HG02943 (cell line): ENCODE data around the gene BCAS3.

Experiments used
- ATAC-seq: cut with Tn5 transposase; IDR thresholded peaks from one replicate; pipeline ENCODE4 v1.9.1; 2021; ENCODE audit warnings: mild to moderate bottlenecking, low read depth, moderate library complexity; ENCODE audit not compliant: unreplicated experiment

BCAS3 gene

GRCh38 chr17:61047515-61047914 lies 369.9 kb downstream of the BCAS3 start:
- ATAC-seq, result no peak

DNA sequence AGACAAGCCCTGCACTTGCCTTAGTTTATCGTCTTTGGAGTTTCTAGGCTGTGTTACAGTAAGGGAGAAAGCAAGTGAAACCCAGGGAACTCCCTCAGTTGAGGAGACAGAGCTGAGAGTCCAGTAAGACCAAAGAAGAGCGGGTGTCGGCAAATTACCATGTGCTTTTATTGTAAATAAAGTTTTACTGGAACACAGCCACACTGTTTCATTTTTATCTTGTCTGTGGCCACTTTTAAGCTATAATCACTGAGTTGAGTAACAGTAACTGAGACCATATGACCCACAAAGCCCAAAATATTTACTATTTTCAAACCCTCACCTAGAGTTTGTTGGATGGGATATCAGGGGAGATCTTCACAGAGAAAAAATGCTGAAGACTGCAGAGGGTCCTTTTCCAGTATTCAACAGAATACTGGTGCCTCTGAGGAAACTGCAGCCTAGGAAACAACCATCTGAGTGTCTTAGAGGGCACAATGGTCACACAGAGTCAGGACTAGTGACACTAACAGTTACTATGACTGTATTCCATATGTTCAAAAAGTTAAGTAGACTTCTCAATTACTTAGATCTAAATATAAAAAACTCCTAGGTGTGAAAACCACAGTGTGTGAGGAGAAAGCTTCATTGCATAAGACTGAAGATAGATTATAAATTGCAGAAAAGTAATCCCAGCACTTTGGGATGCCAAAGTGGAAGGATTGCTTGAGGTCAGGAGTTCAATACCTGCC lies 370.9 kb downstream of the BCAS3 start:
- ATAC-seq, result no peak

DNA sequence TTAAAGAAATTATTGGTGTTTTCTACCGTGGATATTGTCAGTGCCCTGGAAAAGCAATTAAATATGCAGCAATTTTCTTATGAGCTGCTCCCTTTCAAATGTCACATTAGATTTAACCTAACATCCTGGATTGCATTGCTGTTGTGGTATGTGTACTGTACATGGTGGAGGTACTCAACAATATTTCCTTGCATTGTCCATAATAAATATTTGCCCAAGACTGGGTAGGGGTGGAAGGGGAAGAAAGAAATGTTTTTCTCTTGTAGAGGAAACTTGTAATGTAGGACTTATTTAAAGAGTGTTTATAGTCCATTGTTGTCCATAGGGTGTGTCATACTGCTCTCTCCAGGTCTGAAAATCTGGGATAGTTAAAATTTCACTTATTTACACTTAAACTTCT lies 375.8 kb downstream of the BCAS3 start:
- no peak for ATAC-seq

- no peak for ATAC-seq
Observed at GRCh38 chr17:61054436-61054835, 376.8 kb downstream of the BCAS3 start.

DNA sequence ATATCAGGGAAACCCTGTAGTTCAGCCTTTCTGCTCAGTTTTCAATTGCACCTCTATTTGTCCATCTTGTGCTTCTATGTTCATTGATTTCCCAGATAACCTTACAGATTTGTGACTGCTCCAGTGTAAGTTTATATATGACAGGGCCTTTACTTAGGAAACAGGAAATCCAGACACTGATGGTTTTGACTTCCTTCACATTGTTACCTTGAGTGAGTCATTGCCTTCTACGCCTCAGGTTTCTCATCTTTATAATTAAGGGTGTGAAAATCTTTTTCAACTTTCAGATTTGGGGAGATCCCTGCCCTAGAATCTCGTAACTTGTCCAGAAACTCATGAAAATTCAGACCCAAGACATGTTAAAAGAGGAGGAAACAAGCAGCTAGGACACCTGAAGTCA lies 379.6 kb downstream of the BCAS3 start:
- ATAC-seq, result no peak

DNA sequence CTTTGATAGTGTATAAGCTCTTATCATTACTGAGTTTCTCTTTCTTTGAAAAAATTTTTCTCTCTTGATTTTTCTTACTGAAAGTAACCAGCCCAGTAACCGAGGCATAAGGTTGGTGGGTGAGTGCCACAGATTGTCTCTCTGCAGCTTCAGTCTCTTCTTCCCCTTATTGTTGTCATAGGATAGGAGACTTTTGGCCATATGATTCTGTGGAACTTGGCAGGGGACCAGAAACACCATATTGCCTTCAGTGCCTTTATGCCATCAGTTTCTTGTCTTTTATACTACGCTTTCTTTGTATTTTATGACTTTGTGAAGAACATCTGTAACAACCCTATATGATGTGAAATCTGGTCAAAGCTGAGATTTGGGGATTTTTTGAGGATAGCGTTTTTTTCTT lies 380.4 kb downstream of the BCAS3 start:
- no peak for ATAC-seq

DNA sequence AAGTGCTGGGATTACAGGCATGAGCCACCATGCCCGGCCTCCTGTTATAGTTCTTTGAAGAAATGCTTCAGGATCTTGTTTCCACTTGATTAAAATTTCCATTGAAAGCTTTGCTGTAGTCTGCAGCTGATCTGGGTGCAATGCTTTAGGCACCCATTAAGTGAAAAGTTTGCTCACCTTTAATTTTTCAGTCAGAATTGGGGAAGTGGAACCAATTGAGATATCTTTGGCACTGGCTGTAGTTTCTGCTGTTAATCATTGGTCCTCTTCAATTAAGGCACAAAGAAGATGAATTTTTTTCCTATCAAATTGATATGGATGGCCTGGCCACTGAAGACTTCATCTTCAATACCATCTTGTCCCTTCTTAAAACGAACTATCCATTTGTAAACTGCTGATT lies 385.9 kb downstream of the BCAS3 start:
- no peak for ATAC-seq

DNA sequence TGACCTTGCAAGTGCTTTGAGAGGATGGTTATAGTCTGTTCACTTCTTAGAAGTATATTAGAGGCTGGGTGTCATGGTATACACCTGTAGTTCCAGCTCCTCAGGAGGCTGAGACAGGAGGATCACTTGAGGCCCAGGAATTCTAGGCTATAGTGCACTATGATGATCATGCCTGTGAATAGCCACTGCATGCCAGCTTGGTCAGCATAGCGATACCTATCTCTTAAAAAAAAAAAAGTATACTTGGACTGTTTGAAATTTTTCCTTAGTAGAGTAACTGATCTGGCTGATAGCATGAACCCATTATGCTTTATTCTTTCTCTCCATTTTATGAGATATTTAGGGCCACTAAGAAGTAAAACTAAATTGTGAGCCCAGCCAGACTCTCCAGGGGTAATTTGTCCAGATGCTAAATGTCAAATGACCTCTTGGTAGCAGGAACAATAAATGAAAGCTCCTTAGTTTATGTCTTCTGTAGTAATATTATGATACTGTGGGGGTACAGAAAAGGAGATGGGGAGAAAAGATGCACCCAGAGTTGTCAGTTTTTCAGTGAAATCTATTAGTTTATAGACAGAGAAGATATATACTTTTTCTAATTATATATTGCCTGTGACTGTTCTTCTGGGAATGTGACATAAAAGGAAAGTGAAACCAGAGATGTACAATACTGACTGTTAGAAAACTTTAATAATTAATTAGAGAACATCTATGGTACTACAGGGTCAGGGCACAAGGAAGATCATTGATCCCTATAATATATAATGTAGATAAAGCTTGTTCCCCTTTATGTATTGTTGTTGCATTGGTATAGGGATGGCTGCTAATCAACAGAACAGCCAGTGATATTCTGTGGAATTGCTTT lies 386.7 kb downstream of the BCAS3 start:
- ATAC-seq, result no peak

DNA sequence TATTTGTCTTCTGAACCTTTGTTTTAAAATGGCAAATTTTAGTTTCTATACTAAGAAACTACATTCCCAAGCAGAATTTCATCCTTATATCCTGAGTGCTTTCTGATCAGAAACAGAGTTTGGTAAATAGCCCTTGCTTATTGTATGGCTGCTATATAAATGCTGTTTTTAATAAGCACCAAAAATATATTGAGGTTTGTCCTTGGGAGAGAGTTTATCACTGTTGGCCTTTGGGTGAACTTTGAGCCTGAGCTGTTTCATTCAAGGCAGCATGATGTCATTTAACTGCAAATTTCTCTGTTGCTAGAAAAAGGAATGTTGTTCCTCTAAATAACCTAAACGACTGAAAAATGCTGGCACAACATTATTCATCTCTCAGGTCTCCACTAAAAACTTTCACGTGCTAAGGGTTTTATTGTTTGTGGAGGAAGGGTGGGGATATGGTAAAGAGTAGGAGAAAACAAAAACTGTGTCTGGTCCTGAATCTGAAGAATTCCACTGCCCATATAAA lies 387.7 kb downstream of the BCAS3 start:
- ATAC-seq, result no peak

GRCh38 chr17:61066062-61066461 lies 388.4 kb downstream of the BCAS3 start:
- ATAC-seq, result no peak

- no peak for ATAC-seq
Observed at GRCh38 chr17:61070649-61071048, 393.0 kb downstream of the BCAS3 start.

- ATAC-seq, result no peak
Observed at GRCh38 chr17:61072648-61073047, 395.0 kb downstream of the BCAS3 start.

GRCh38 chr17:61073131-61073530 lies 395.5 kb downstream of the BCAS3 start:
- no peak for ATAC-seq

- ATAC-seq, result no peak
Observed at GRCh38 chr17:61073799-61074513, 396.3 kb downstream of the BCAS3 start.

- ATAC-seq, result no peak
Observed at GRCh38 chr17:61075988-61076387, 398.3 kb downstream of the BCAS3 start.

DNA sequence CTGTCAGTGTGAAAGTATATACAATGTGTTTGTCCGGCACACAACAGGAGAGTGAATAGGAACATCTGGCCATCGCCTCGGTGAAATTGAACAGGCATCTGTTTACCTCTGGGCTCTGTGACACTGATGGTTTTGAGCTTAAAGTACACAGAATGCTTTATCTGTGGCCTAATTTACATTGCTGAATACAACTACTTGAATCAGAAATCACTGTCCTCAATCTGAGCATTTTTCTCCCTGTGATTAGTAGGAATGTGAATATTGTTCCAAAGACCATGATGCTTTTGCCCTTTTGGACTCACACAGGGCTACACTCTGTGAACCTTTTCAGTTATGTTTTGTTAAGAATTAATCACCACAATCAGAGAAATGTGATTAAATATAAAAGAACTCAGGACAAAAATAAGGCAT lies 399.0 kb downstream of the BCAS3 start:
- no peak for ATAC-seq

DNA sequence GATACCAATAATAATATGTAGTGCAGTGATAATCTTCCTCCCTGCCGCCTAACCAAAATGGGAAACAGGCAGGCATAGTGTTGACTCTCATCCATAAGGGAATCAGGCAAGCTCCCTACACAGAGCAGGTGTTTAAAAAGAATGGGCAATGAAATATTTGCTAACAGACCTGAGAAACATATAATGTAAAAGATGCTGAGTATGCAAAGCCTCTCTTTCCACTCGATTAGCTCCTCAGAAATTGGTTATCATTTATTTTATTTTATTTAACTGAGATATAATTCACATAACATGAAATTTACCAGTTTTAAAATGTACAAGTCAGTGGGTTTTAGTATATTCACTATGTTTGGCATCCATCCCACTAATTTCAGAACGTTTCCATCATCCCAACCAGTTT lies 404.3 kb downstream of the BCAS3 start:
- no peak for ATAC-seq

GRCh38 chr17:61084260-61084659 lies 406.6 kb downstream of the BCAS3 start:
- no peak for ATAC-seq

DNA sequence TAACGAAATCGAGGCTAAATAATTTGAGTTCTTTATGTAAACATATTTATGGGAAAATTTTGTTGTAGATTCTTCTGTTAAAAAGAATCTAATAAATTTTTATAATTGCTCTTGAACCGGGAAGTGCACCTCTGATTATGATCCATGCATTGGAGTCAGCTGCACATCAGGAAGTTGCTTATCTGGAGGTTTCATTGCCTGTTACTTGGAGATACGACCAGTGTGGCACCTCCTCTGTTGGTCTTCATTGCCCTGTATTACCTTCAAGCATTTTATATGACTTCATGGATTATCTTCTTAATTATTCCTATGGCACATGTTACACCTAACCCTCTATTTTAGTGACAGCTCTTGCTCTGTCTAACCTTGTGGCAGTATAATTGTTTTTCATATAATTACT lies 409.4 kb downstream of the BCAS3 start:
- ATAC-seq, result no peak

DNA sequence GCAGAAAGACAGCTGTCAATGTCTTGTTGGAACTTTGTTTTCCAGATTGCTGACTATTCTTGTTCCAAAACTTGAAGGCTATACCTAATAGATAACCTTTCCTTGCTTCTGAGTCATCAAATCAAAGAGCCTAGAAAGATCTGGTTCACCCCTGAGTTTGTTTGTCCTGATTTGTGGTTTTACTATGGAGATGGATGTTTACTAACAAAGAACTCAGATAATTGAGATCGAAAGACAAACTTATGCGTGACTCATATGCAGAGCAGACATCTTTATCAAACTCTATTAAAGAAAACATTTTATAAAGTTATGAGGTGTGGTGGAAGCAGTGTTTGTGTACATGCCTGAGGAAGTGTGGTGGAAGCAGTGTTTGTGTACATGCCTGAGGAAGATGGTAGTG lies 410.9 kb downstream of the BCAS3 start:
- ATAC-seq, result no peak

GRCh38 chr17:61091096-61091495 lies 413.4 kb downstream of the BCAS3 start:
- ATAC-seq, result no peak
